HG03378 (cell line): ENCODE measurements around the gene TMEM33.
"Not testable (repeated sequence)": the region's sequence is repeated elsewhere in the genome, so short reads cannot be mapped to it uniquely, and the experiment has no call there.

Experiments
- ATAC-seq: cut with Tn5 transposase; IDR thresholded peaks from one replicate; pipeline ENCODE4 v1.9.1; 2021; ENCODE audit warnings: mild to moderate bottlenecking, moderate library complexity; ENCODE audit not compliant: unreplicated experiment

TMEM33 gene

GRCh38 chr4:41934901-41935651 lies at the start of gene TMEM33:
Gene TMEM33, plus strand, starts transcription at chr4:41935429. Its CDS starts 56 bp downstream, at chr4:41935485.
- peak; percentile 90 for ATAC-seq

GRCh38 chr4:41885456-41885855 lies 49.8 kb upstream of the TMEM33 start:
- no peak for ATAC-seq

- no peak for ATAC-seq
Measured at GRCh38 chr4:41887277-41887676, 48.0 kb upstream of the TMEM33 start.

- no peak for ATAC-seq
Measured at GRCh38 chr4:41887821-41888686, 47.2 kb upstream of the TMEM33 start.

GRCh38 chr4:41888687-41889074 lies 46.5 kb upstream of the TMEM33 start:
- ATAC-seq, result no peak

GRCh38 chr4:41889317-41889716 lies 45.9 kb upstream of the TMEM33 start:
- ATAC-seq, result no peak

- ATAC-seq, result no peak
Measured at GRCh38 chr4:41890085-41890484, 45.1 kb upstream of the TMEM33 start.

GRCh38 chr4:41896648-41897047 lies 38.6 kb upstream of the TMEM33 start:
- no peak for ATAC-seq

GRCh38 chr4:41897698-41898097 lies 37.5 kb upstream of the TMEM33 start:
- no peak for ATAC-seq

GRCh38 chr4:41909136-41909535 lies 26.1 kb upstream of the TMEM33 start:
- ATAC-seq, result not testable (repeated sequence)

GRCh38 chr4:41912546-41912945 lies 22.7 kb upstream of the TMEM33 start:
- no peak for ATAC-seq

GRCh38 chr4:41913509-41913908 lies 21.7 kb upstream of the TMEM33 start:
- ATAC-seq, result no peak

GRCh38 chr4:41918278-41918677 lies 17.0 kb upstream of the TMEM33 start:
- ATAC-seq, result no peak

- not testable (repeated sequence) for ATAC-seq
Measured at GRCh38 chr4:41920416-41920815, 14.8 kb upstream of the TMEM33 start.

- no peak for ATAC-seq
Measured at GRCh38 chr4:41921476-41921875, 13.8 kb upstream of the TMEM33 start.

GRCh38 chr4:41927796-41928499 lies 7.3 kb upstream of the TMEM33 start:
- ATAC-seq, result no peak

GRCh38 chr4:41930139-41930831 lies 4.9 kb upstream of the TMEM33 start:
- no peak for ATAC-seq

GRCh38 chr4:41932988-41933387 lies 2.2 kb upstream of the TMEM33 start:
- ATAC-seq, result no peak

GRCh38 chr4:41933997-41934503 lies 1.2 kb upstream of the TMEM33 start:
- no peak for ATAC-seq

GRCh38 chr4:41934514-41934900 lies 722 bp upstream of the TMEM33 start:
- no peak for ATAC-seq

- ATAC-seq, result no peak
Measured at GRCh38 chr4:41935652-41936021, 408 bp downstream of the TMEM33 start.
